Measurements from ENCODE around the gene HNRNPH1.

Gene HNRNPH1

DNA sequence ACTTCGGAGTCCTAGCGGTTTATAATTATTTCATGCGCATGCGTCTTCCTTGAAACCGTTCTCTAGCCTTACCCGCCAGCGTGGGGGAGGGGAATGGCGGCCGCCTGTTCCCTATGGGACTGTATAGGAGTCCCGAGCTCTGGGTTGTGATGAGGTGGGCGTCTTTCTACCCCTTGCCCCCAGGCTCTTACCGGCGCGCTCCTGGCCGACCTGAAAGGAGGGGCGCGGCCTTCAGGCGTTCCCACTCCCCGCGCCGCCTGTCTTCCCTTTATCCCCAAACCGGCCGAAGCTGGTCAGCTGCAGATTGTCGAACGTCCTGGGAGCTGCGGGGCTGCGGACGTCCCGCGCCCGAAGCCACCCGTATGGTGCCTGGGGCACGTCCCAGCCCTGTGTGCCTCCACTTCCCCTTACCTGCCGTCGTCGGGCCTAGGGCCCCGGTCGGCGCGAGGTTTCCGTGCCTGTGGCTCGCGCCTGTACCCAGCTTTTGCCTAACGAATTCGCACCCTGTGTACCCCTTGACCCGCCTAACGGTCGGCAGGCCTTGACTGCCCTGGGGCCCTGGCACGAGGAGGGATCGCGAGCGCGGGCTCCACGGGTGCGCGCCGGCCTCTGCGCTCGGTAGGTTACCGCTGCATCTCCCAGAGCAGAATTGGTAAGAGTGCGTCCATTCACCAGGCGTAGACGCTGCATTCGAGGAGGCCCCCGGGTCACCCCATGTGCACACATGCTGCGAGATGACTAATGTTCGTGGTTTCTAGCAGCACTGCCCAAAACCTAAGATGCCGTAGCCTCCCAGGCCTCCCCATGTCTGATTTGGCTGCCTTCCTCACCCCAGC, 653 bp upstream of the HNRNPH1 start:
- DNase-seq (ENCODE audit: low spot score), result peak; percentile 51

DNA sequence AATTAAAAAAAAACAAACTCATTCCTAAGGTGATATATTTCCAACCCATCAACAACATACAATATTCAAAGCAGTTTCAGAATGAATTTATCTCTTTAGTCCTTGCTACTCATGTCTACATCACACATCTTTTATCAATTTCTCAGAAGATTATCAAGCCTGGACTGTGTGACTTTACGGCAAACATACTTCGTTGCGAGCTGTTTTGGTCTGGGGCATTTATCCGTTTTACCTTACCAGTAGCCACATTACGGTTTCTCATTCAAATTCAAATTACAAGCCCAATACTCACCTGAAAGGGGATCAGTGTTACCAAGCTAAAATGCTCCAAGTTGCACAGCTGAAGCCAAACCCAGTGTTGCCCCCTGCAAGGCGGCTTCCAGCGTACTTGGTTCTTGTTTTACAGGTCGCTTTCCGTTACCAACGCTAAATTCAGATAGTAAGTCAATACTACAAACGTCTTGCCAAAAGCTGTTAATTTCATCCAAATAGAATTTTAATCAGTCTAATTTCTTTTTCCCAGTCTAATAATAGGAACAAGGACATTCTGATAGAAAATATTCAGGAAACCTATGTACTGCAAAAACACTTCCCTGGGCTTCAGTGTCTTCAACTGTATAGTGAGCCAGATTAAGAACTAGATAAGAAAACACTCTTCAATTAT, 1.8 kb downstream of the HNRNPH1 start:
- DNase-seq (ENCODE audit: low spot score), result no peak

DNA sequence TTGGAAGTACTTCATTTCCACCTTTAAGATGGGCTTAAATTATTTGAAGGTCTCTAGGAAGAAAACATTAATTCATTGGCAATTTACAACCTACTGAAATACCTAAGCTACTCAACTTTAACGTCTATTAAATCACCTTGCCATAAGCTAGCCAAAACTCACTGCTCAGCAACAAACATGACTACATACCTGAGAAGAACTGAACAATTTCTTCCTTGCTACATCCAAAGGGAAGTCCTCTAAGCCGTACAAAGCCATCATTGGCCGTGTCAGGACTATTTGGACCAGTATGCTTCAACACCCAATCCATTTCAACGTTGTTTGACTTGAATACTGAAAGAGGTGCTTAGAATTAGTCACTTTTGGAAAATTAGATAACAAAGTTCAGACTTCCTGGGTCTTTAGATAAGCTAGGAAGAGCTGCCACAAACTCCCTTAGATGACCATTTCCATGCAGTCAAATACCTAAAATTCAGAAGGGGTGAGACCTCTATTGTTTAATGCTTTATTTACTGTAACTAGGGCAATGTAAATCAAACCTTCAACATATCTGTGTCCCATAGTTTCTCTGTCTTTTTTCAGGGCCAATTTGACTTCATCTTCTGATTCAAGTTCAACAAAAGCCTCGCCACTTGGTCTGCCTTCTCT, 2.6 kb downstream of the HNRNPH1 start:
- DNase-seq (ENCODE audit: low spot score), result no peak

DNA sequence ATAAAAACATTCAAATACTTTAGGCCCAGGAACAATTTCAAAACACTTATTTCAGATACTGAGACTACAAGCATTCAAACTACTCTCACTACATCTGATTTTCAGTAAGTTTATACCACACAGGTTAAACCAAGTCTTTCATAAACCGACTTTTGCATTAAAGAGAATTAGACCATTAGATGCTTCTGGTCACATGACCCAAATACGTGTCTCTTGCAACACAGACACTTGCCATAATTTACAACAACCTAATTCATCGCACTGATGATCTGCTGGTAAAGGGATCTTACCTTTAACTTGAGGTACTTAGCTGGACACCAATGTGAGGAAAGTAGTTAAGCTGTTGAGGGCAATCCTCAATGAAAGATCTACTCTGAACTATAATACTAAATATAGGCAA, 3.2 kb downstream of the HNRNPH1 start:
- DNase-seq (ENCODE audit: low spot score), result no peak

DNA sequence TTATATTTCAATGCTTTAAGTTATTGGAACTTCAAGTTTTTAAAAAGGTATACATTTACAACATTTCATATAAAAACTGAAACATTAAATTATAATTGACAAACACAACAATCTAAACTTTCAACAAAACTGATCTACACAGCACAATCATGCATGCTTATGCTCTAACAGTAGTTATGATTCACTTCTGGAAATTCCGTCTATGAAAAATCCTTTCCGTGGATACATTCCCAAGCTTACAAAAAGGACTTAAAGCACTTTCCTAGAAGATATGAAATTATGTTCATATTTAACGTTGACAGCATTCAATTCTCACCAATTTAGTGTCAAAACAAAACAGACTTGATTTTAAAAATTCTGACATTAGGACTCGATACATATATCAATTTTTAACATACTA, 3.7 kb downstream of the HNRNPH1 start:
- no peak for DNase-seq (ENCODE audit: low spot score)

DNA sequence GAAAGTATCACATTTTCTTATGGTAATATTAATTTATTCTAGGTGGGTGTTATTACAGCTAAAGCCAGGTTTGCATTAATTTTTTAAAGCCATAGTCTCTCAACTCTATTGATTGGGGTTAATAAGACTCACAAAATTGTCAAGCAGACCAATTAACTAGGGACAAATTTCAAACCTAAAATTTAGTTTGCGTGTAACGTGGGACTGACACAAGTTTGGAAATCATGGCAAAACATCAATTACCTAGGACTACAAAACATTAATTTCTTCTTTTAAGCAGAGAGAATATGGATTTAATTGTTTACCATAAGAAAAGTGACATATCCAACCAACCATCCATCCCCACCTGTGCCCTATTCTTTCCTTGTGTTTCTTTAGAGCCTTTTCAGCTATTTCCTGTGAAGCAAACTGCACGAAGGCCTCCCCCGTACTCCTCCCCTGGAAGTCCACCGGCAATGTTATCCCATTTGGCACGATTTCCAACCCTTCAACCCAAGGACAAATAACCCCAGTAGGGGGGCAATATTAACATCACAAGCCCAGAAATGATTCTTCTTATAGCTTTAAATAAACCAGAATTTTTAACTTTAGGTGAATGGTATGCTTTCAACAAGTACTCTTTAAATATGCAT, 4.4 kb downstream of the HNRNPH1 start:
- no peak for DNase-seq (ENCODE audit: low spot score)

DNA sequence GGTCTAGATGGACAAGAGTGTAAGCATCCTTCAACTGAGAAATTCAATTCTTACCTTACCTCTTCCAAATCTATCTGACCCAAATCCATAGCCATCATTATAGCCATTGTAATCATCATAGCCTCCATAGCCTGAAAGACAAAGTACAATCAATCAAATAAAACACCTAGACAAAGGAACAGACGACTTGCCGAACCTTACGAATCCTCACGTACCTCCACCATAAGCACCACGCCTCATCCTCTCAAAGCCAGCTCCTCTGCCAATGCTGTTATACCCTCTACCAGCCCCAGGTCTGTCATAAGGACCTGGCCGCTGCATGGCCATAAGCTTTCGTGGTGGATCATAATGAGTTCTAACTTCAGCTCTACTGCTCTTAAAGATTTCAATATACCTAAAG, 5.5 kb downstream of the HNRNPH1 start:
- DNase-seq (ENCODE audit: low spot score), result no peak

DNA sequence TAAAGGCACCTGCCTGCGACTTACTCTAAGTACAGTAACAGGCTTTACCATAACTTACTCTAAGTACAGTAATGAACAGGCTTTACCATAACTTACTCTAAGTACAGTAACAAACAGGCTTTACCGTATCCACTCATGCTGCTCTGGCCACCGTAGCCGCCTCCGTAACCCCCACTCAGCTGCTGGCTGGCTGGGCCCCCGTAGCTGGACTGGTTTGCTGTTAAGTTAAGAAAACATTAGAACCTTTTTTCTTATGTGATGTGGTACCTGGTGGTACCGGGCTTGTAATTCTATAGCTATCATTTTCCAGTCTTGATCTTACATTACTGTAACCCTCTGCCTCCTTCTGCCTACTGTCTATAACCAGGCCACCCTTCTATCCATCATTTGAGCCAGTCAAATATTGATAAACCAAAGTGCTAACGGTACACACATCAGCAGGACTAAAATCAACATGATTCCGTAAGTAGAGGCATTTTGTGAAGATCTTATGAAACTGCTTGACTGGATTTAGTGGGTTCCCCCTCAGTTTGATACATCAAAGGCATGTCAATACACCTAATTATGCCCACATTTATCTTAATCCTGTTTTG, 7.4 kb downstream of the HNRNPH1 start:
- no peak for DNase-seq (ENCODE audit: low spot score)

DNA sequence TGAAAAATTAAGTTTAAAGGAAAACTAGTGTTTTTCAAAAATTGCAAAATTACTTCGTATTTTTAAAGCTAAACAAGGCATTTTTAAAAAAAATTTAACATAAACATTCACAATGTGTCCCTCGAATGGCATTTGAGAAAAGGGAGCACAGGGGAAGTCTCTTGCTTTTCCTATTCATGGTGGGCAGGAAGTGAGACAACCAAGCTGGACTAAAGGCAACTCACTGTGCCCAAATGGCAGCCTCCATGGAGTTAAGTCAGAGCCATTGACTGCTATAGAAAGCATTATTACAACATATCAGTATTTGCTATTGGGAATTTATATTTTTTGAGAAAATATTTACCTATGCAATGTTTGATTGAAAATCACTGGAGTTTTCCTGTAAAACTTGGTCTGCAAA, 8.3 kb downstream of the HNRNPH1 start:
- DNase-seq (ENCODE audit: low spot score), result no peak

DNA sequence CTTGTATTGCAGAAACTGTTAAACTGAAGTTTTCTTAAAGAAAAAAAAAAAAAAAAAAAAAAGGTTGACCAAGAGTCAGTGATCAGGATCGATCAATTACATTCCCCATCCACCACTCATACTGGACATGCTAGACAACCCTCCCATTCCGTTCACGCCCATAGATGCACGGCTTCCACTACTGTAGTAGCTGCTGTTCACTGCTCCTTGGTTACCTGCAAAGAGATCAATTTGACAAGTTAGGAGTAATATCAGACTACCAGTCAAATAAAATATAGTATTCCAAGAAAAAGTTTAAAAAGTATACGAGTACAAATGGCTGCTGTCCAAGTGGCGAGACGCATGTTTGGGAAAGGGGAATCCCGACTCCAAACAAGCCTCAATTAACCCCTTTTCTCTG, 8.7 kb downstream of the HNRNPH1 start:
- no peak for DNase-seq (ENCODE audit: low spot score)

DNA sequence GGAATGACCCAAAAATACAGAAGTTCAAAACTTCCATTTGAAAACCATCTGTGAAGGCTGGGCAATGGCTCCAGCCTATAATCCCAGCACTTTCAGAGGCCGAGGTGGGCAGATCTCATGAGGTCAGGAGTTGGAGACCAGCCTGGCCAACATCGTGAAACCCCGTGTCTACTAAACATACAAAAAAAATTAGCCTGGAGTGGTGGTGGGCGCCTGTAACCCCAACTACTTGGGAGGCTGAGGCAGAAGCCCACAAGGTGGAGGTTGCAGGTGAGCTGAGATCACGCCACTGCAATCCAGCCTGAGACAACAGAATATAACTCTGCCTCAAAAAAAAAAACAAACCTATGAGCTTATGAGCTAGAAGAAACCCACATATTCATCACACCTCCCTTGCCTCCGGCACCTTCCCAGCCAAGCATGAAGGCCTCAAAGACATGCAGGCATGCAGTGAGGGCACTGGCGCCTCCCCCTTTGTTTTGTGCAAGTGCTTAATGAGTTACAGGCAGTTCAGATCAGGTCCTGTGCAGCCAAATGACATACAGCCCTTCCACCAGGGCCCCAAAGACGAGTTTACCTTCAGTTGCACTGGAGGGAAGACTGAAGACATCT, 9.9 kb downstream of the HNRNPH1 start:
- DNase-seq (ENCODE audit: low spot score), result no peak

DNA sequence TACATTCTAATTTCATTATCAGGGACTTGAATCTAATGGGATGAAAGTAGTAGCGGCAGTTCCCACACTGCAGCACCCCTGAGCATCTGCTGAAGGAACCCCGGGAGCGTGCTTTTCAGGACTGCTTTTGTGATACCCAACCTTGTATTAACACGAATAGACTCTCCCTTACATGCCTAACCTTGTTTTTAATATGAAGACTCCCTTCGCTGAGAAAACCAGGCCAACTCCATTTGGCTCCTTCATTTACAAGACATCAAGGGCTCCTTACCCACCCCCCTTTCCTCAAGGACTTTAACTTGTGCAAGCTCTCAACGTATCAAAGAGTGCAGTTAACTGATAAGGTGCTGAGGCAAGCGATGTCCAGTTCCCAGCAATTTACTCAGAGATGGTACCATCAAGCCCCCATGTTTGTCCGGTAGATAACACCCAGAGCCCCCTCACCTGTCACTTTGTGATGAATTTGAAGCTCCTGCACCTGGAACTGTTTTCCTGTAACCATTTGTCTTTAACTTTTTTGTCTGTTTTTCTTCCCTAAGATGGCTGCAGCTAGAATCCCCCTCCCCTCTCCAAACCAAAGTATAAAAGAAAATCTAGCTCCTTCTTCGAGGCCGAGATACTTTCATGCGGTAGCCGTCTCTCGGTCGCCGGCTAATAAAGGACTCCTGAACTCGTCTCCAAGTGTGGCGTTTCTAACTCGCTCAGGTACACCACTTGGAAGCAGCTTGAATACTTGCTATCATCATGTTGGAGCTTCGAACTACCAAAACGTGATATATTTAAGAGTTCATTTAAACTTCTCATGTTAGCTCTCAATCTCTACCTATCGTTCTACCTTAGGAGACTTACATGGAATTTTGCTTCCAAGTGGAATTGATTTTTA, 10.7 kb downstream of the HNRNPH1 start:
- DNase-seq (ENCODE audit: low spot score), result no peak

DNA sequence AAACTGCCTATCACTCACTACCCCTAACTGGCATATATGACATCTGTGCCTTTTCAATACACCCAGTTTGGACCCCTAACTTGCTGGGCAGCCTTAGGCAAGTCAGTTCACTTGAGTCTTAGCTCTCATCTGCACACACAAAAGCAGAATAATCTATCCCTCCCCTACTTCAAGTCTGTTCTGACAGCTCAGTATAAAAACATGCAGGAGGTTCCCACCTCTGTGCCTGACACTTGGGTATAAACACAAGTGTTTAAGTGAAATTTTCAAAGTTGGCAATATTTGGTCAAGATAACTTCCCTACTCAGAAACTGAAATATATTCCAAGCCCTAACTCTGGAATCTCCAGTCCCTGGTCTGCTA, 12.6 kb downstream of the HNRNPH1 start:
- DNase-seq (ENCODE audit: low spot score), result no peak

DNA sequence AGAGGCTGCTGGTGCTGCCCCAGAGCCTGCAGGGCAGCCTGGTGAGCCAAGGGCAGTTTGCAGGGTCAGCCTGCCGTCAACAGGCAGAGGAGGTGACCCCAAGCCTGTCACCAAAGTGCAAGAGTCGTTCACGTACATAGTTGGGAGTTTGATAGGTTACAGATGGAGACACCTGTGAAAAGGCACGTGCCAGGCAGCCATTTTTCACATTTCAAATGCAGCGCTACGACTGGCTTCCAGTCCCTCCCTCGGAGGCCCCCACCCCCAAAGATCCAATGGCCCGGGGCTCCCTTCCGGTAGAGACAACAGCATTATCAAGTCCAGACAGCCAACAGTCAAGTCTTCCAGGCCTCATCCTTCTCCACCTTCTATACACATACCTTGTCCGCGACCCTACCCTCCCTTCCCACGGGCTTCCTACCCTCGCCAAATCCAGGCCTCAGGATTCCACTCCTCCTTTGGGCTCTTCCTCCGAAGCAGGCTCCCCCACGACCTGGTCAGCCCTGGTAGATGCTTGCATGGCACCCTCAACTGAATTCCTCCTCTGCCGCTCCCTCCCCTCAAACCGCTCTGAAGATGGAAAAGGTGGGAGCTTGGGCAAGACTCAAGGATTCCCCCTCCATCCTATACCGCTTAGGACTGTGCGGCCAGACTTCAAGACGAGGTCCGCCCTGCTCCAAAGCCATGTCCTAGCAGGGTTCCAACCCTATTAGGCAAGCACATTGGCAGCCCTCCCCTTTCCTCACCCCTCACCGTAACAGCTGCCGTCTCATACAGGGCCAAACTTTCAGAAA, 13.2 kb downstream of the HNRNPH1 start:
- no peak for DNase-seq (ENCODE audit: low spot score)

DNA sequence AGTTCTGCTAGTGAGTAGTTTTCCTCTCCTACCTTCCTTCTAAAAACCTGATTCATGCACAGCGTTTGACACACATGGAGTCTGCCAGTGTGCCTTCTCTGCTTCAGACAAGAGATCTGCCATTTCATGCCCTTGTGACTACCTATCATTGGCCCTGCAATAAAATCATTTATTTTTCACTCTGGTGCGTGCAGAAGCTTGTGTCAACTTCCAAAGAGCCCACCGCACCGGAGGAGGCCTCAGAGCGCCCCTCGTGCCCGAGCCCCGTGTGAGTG, 13.7 kb downstream of the HNRNPH1 start:
- no peak for DNase-seq (ENCODE audit: low spot score)

DNA sequence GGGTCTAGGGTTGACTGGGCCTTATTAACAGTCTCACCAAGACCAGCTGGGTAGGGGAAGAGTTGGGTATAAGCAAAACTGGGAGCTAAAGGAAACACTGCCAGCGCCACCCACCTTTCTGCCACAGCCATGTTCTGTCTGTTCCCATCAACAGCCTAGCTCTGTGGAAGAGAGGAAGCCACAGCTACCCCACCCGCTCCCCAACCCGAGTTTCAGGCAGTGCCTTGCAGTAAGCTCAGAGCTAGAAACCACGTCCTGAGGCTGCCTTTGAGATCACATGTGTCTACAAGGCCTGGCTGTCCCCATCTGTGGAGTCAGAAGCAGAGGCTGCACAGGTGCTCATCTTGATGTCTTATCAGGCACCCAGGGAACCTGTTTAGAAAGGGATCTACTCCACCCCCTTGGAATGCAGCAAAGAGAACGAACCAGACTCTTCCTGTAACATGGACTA, 15.3 kb downstream of the HNRNPH1 start:
- no peak for DNase-seq (ENCODE audit: low spot score)

DNA sequence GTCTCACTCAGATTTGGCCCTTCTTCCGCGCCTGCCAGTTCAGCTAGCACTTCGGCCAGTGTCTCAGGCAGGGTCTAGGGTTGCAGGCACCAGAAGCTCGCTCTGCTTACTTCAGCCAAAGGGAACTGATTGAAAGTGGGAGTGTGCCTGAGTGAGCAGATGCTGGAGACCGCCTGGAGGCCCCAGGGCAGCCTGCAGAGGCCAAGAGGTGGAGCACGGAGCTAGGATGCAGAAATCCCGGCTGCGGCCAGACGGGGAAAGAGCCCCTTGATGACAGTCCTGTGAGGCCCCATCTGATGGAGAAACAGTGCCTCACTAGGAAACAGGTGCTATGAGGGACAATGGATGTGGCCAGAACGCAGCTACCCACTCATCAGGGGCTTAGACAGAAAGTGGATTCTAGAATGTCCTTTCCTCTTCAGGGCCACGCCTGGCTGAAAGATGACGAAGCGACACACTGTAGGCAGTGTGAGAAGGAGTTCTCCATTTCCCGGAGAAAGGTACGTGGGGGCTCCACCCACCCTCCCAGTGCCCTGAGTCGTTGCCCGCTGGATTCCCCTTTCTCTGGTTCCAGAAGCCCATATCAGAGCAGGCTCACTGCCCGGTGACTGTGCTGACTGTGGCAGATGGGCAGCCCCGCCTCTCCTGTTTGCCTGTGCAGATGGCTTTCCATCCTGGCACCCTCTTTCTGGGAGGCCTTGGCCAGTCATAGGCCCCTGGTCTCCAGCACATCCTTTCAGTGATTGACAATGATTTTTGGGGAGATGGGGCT, 16.1 kb downstream of the HNRNPH1 start:
- no peak for DNase-seq (ENCODE audit: low spot score)

DNA sequence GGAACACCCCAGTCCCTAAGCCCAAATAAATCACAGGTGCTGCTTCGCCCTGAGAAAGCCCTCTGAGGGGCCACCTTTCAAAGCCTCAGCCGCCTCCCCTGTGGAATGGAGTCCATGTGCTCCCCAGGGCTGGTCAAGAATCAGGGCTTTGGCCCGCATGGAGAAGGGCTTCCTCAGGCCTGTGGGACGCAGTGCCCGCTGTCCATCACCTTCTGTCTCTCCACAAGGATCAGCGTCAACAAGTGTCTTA, 16.6 kb downstream of the HNRNPH1 start:
- no peak for DNase-seq (ENCODE audit: low spot score)

DNA sequence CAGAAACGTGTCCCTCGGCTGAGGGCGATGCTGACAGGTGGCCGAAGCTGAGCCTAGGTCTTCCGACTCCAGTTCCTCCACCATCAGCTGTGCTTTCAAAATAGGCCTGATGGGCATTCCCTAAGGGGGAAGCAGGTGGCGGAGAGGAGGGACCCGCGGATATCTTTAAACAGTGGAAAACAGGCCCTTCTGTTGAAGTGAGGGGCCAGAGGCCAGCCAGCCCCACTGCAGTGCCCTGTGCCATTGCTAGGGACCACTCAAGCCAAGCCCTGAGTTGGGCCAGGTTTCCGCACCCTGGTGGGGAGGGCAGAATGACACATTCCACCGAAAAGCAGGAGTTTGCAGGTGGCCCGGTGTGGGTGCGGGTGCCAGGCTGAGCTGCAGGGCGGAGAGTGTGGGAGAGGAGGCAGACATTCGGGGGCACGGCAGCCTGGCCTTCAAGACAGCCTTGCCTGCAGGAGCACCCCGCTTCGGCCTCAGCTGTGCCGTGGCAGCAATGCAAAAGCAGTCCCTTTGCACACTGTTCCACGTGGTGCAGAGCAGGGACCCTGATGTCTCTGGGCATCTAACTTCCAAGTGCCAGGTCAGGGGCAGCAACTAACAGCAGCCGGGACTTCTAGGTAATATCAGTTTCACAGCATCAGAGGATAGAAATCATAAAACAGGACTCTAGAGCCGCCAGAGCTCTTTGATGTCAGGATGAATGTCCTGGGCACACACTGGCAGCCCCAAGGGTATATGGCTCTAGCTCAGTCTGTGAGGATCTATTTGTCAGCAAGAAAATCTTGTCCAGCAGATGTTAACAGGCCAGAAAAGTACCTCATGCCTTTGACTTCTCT, 17.2 kb downstream of the HNRNPH1 start:
- DNase-seq (ENCODE audit: low spot score), result no peak
